Activated naive CD8-positive, alpha-beta T cell (primary cell): ENCODE measurements around the gene ASB18.

Experiments
- H3K27ac Mint-ChIP-seq: one replicate; pipeline ENCODE4 v1.8.0; 2021; ENCODE audit warnings: mixed read lengths
- H3K27me3 Mint-ChIP-seq: one replicate; pipeline ENCODE4 v1.8.0; 2021; ENCODE audit warnings: mixed read lengths
- H3K36me3 Mint-ChIP-seq: one replicate; pipeline ENCODE4 v1.8.0; 2021; ENCODE audit warnings: mixed read lengths
- H3K4me1 Mint-ChIP-seq: one replicate; pipeline ENCODE4 v1.8.0; 2021; ENCODE audit warnings: low read depth, mixed read lengths
- H3K4me3 Mint-ChIP-seq: one replicate; pipeline ENCODE4 v1.8.0; 2021; ENCODE audit warnings: mild to moderate bottlenecking, mixed read lengths
- H3K9me3 Mint-ChIP-seq: one replicate; pipeline ENCODE4 v1.8.0; 2021; ENCODE audit warnings: low read depth, mixed read lengths

Gene ASB18

GRCh38 chr2:236211296-236211695 lies 52.9 kb downstream of the ASB18 start:
- no peak overlapping the region for H3K4me3 Mint-ChIP-seq
- no peak overlapping the region for H3K27ac Mint-ChIP-seq
- H3K4me1 Mint-ChIP-seq: no peaks in the 10 kb centered on the region
- peaks cover 27% of the 10 kb centered on the region for H3K27me3 Mint-ChIP-seq
- H3K9me3 Mint-ChIP-seq: no peaks in the 10 kb centered on the region
- H3K36me3 Mint-ChIP-seq: no peaks in the 10 kb centered on the region

GRCh38 chr2:236210536-236210935 lies 53.7 kb downstream of the ASB18 start:
- peaks cover 20% of the 10 kb centered on the region for H3K27me3 Mint-ChIP-seq
- H3K36me3 Mint-ChIP-seq: no peaks in the 10 kb centered on the region

GRCh38 chr2:236209996-236210395 lies 54.2 kb downstream of the ASB18 start:
- H3K36me3 Mint-ChIP-seq: no peaks in the 10 kb centered on the region
- no peaks in the 10 kb centered on the region for H3K4me1 Mint-ChIP-seq
- no peaks in the 10 kb centered on the region for H3K9me3 Mint-ChIP-seq
- H3K4me3 Mint-ChIP-seq: no peak overlapping the region
- peaks cover 20% of the 10 kb centered on the region for H3K27me3 Mint-ChIP-seq
- no peak overlapping the region for H3K27ac Mint-ChIP-seq

More at GRCh38 chr2:236210536-236210935, 53.7 kb downstream of the ASB18 start:
- Mint-ChIP-seq H3K4me3 (no peak overlapping the region), H3K9me3 (no peaks in the 10 kb centered on the region), H3K27ac (no peak overlapping the region), H3K4me1 (no peaks in the 10 kb centered on the region)

- H3K4me3 Mint-ChIP-seq: no peak overlapping the region
- H3K4me1 Mint-ChIP-seq: no peaks in the 10 kb centered on the region
- H3K27me3 Mint-ChIP-seq: peaks cover 20% of the 10 kb centered on the region
- H3K36me3 Mint-ChIP-seq: no peaks in the 10 kb centered on the region
- H3K27ac Mint-ChIP-seq: no peak overlapping the region
- H3K9me3 Mint-ChIP-seq: no peaks in the 10 kb centered on the region
Observed at GRCh38 chr2:236209535-236209934, 54.7 kb downstream of the ASB18 start.

GRCh38 chr2:236208019-236208926 lies 55.9 kb downstream of the ASB18 start:
- Mint-ChIP-seq H3K36me3 (no peaks in the 10 kb centered on the region), H3K9me3 (no peaks in the 10 kb centered on the region), H3K4me3 (no peak overlapping the region), H3K27me3 (peaks cover 16% of the 10 kb centered on the region), H3K27ac (no peak overlapping the region), H3K4me1 (no peaks in the 10 kb centered on the region)

GRCh38 chr2:236207472-236207871 lies 56.7 kb downstream of the ASB18 start:
- no peak overlapping the region for H3K27ac Mint-ChIP-seq
- peaks cover 12% of the 10 kb centered on the region for H3K27me3 Mint-ChIP-seq
- no peaks in the 10 kb centered on the region for H3K4me1 Mint-ChIP-seq
- no peak overlapping the region for H3K4me3 Mint-ChIP-seq
- no peaks in the 10 kb centered on the region for H3K9me3 Mint-ChIP-seq
- no peaks in the 10 kb centered on the region for H3K36me3 Mint-ChIP-seq

- H3K27me3 Mint-ChIP-seq: peaks cover 11% of the 10 kb centered on the region
- no peak overlapping the region for H3K4me3 Mint-ChIP-seq
- H3K4me1 Mint-ChIP-seq: no peaks in the 10 kb centered on the region
- no peaks in the 10 kb centered on the region for H3K9me3 Mint-ChIP-seq
- no peaks in the 10 kb centered on the region for H3K36me3 Mint-ChIP-seq
- no peak overlapping the region for H3K27ac Mint-ChIP-seq
Observed at GRCh38 chr2:236205867-236206645, 58.1 kb downstream of the ASB18 start.

- no peaks in the 10 kb centered on the region for H3K9me3 Mint-ChIP-seq
- H3K4me1 Mint-ChIP-seq: no peaks in the 10 kb centered on the region
- H3K4me3 Mint-ChIP-seq: no peak overlapping the region
- no peaks in the 10 kb centered on the region for H3K36me3 Mint-ChIP-seq
- no peak overlapping the region for H3K27ac Mint-ChIP-seq
- H3K27me3 Mint-ChIP-seq: peaks cover 7% of the 10 kb centered on the region
Observed at GRCh38 chr2:236204953-236205352, 59.3 kb downstream of the ASB18 start.

GRCh38 chr2:236200378-236200777 lies 63.8 kb downstream of the ASB18 start:
- Mint-ChIP-seq H3K27ac (no peak overlapping the region), H3K4me3 (no peak overlapping the region), H3K27me3 (peaks cover 4% of the 10 kb centered on the region), H3K4me1 (no peaks in the 10 kb centered on the region), H3K36me3 (no peaks in the 10 kb centered on the region), H3K9me3 (no peaks in the 10 kb centered on the region)

- no peaks in the 10 kb centered on the region for H3K9me3 Mint-ChIP-seq
- no peaks in the 10 kb centered on the region for H3K36me3 Mint-ChIP-seq
- no peak overlapping the region for H3K27ac Mint-ChIP-seq
- no peak overlapping the region for H3K4me3 Mint-ChIP-seq
- H3K27me3 Mint-ChIP-seq: peaks cover 4% of the 10 kb centered on the region
- H3K4me1 Mint-ChIP-seq: no peaks in the 10 kb centered on the region
Observed at GRCh38 chr2:236196366-236196765, 67.8 kb downstream of the ASB18 start.

- Mint-ChIP-seq H3K4me1 (no peaks in the 10 kb centered on the region), H3K9me3 (no peaks in the 10 kb centered on the region), H3K27ac (no peak overlapping the region), H3K27me3 (peaks cover 3% of the 10 kb centered on the region), H3K36me3 (no peaks in the 10 kb centered on the region), H3K4me3 (no peak overlapping the region)
Observed at GRCh38 chr2:236195726-236196125, 68.5 kb downstream of the ASB18 start.

GRCh38 chr2:236194786-236195185 lies 69.4 kb downstream of the ASB18 start:
- Mint-ChIP-seq H3K27ac (no peak overlapping the region), H3K27me3 (peaks cover 2% of the 10 kb centered on the region)

GRCh38 chr2:236193026-236193425 lies 71.2 kb downstream of the ASB18 start:
- Mint-ChIP-seq H3K27ac (no peak overlapping the region), H3K36me3 (no peaks in the 10 kb centered on the region), H3K4me3 (no peak overlapping the region), H3K27me3 (no peaks in the 10 kb centered on the region), H3K9me3 (no peaks in the 10 kb centered on the region), H3K4me1 (no peaks in the 10 kb centered on the region)

More at GRCh38 chr2:236194786-236195185, 69.4 kb downstream of the ASB18 start:
- no peaks in the 10 kb centered on the region for H3K9me3 Mint-ChIP-seq
- no peaks in the 10 kb centered on the region for H3K4me1 Mint-ChIP-seq
- H3K4me3 Mint-ChIP-seq: no peak overlapping the region
- H3K36me3 Mint-ChIP-seq: no peaks in the 10 kb centered on the region

- Mint-ChIP-seq H3K27ac (no peak overlapping the region), H3K4me1 (no peaks in the 10 kb centered on the region), H3K36me3 (no peaks in the 10 kb centered on the region), H3K27me3 (peaks cover 3% of the 10 kb centered on the region), H3K4me3 (no peak overlapping the region), H3K9me3 (no peaks in the 10 kb centered on the region)
Observed at GRCh38 chr2:236190674-236191073, 73.5 kb downstream of the ASB18 start.

GRCh38 chr2:236184701-236185100 lies 79.5 kb downstream of the ASB18 start:
- H3K9me3 Mint-ChIP-seq: no peaks in the 10 kb centered on the region
- peaks cover 40% of the 10 kb centered on the region for H3K27me3 Mint-ChIP-seq
- peaks cover 7% of the 10 kb centered on the region for H3K4me1 Mint-ChIP-seq
- no peaks in the 10 kb centered on the region for H3K36me3 Mint-ChIP-seq
- no peak overlapping the region for H3K27ac Mint-ChIP-seq
- H3K4me3 Mint-ChIP-seq: no peak overlapping the region
